Activated CD4-positive, alpha-beta T cell treated with anti-CD3 and anti-CD28 coated beads for 24 hours (primary cell): ENCODE measurements around the gene TMEM150B.

Experiments used
- DNase-seq, 2 donors: peaks; one replicate each; pipeline ENCODE4 v3.0.0-alpha.2; 2020; ENCODE audit warnings: low read depth in 2 of 2

TMEM150B gene

GRCh38 chr19:55278391-55279135 is 46.6 kb downstream of the TMEM150B start:
- no peak for DNase-seq

- no peak for DNase-seq
These were observed 47.6 kb downstream of the TMEM150B start for GRCh38 chr19:55277494-55277893.

- no peak for DNase-seq
These were observed 48.3 kb downstream of the TMEM150B start for GRCh38 chr19:55276720-55277430.

- DNase-seq = no peak
These were observed 49.1 kb downstream of the TMEM150B start for GRCh38 chr19:55275851-55276719.

GRCh38 chr19:55273978-55274707 is 51.0 kb downstream of the TMEM150B start:
- no peak for DNase-seq

- DNase-seq = no peak
These were observed 53.0 kb downstream of the TMEM150B start for GRCh38 chr19:55272142-55272541.

- DNase-seq = no peak
These were observed 54.8 kb downstream of the TMEM150B start for GRCh38 chr19:55270172-55270942.

GRCh38 chr19:55269299-55269698 is 55.8 kb downstream of the TMEM150B start:
- DNase-seq = no peak

GRCh38 chr19:55266840-55267239 is 58.3 kb downstream of the TMEM150B start:
- DNase-seq = no peak

GRCh38 chr19:55266404-55266803 is 58.7 kb downstream of the TMEM150B start:
- no peak for DNase-seq

GRCh38 chr19:55265723-55266386 is 59.3 kb downstream of the TMEM150B start:
- DNase-seq = no peak

GRCh38 chr19:55265173-55265572 is 60.0 kb downstream of the TMEM150B start:
- DNase-seq = no peak

- DNase-seq = no peak
These were observed 60.6 kb downstream of the TMEM150B start for GRCh38 chr19:55264531-55264930.
